Neural cell (in vitro differentiated cells): Measurements from ENCODE around the gene KRT16. TPM values are rescaled to one million over a fixed set of nuclear protein-coding genes. Genes with fewer than 3 reads are reported as not detected.

Experiments used
- H2AFZ ChIP-seq: fragments of 200-600, 300-800 bp; sonication (generic), shearing (Covaris generic); 2 replicates; pipeline ENCODE4 v1.6.0; 2014; ENCODE audit warnings: low read depth, mild to moderate bottlenecking, antibody characterized with exemption, low read length, moderate library complexity
- H3F3A ChIP-seq: fragments of 200-600 bp; shearing (Covaris generic); 2 replicates; pipeline ENCODE4 v1.6.1; 2016; ENCODE audit warnings: mild to moderate bottlenecking, moderate library complexity, mixed read lengths, antibody characterized with exemption, low read length; ENCODE audit not compliant: insufficient read depth, poor library complexity, severe bottlenecking
- H3K27ac ChIP-seq: fragments of 200-600, 300-800 bp; sonication (generic), shearing (Covaris generic); 2 replicates; pipeline ENCODE4 v1.5.1; 2014; ENCODE audit warnings: mild to moderate bottlenecking, low read length, moderate library complexity
- H3K27me3 ChIP-seq: fragments of 300-800, 200-600 bp; sonication (generic), shearing (Covaris generic); 2 replicates; pipeline ENCODE4 v1.6.0; 2014; ENCODE audit warnings: mild to moderate bottlenecking, low read depth, low read length, moderate library complexity; ENCODE audit not compliant: insufficient read depth
- H3K36me3 ChIP-seq: fragments of 300-800, 200-600 bp; sonication (generic), shearing (Covaris generic); 2 replicates; pipeline ENCODE4 v1.5.1; 2014; ENCODE audit warnings: mild to moderate bottlenecking, antibody characterized with exemption, low read length, moderate library complexity; ENCODE audit not compliant: insufficient read depth
- H3K4me2 ChIP-seq: fragments of 300-800, 200-600 bp; sonication (generic), shearing (Covaris generic); 2 replicates; pipeline ENCODE4 v1.6.0; 2014; ENCODE audit warnings: mild to moderate bottlenecking, low read length
- H3K4me3 ChIP-seq: fragments of 300-800, 200-600 bp; sonication (generic), shearing (Covaris generic); 2 replicates; pipeline ENCODE4 v1.5.1; 2014; ENCODE audit warnings: mild to moderate bottlenecking, low read length, moderate library complexity
- H3K79me2 ChIP-seq: fragments of 200-600 bp; shearing (Covaris generic); replicated peaks from 2 replicates; pipeline ENCODE4 v1.6.0; 2014; ENCODE audit warnings: mild to moderate bottlenecking, low read length, moderate library complexity; ENCODE audit not compliant: insufficient read depth
- H3K9ac ChIP-seq: fragments of 300-800, 200-600 bp; sonication (generic), shearing (Covaris generic); 2 replicates; pipeline ENCODE4 v1.6.1; 2016; ENCODE audit warnings: mild to moderate bottlenecking, low read length, mixed read lengths
- H3K9me2 ChIP-seq: fragments of 200-600 bp; shearing (Covaris generic); 2 replicates; pipeline ENCODE4 v1.6.1; 2016; ENCODE audit warnings: mild to moderate bottlenecking, low read length, mixed read lengths; ENCODE audit not compliant: insufficient read depth
- H3K9me3 ChIP-seq: fragments of 200-600, 300-800 bp; sonication (generic), shearing (Covaris generic); 2 replicates; pipeline ENCODE4 v1.6.1; 2016; ENCODE audit warnings: mild to moderate bottlenecking, mixed run types, low read length, moderate library complexity, mixed read lengths
- H4K20me1 ChIP-seq: fragments of 200-600 bp; shearing (Covaris generic); 2 replicates; pipeline ENCODE4 v1.6.1; 2016; ENCODE audit warnings: mild to moderate bottlenecking, mixed run types; ENCODE audit not compliant: insufficient read depth
- EP300 ChIP-seq: fragments of 450-650 bp; conservative IDR thresholded peaks from 2 replicates; pipeline ENCODE4 v1.6.1; 2014; ENCODE audit warnings: antibody characterized with exemption, mild to moderate bottlenecking, moderate library complexity; ENCODE audit not compliant: poor library complexity, severe bottlenecking
- EZH2 ChIP-seq: fragments of 200-600, 300-800 bp; shearing (Covaris generic), sonication (generic); IDR thresholded peaks from 2 replicates; pipeline ENCODE4 v1.6.1; 2014; ENCODE audit warnings: antibody characterized with exemption, low read length, borderline replicate concordance, mild to moderate bottlenecking; ENCODE audit not compliant: insufficient read depth, poor library complexity, severe bottlenecking
- MXI1 ChIP-seq: fragments of 450-650 bp; conservative IDR thresholded peaks from 2 replicates; pipeline ENCODE4 v1.6.1; 2014; ENCODE audit warnings: antibody characterized with exemption, mild to moderate bottlenecking; ENCODE audit not compliant: poor library complexity, severe bottlenecking
- POLR2AphosphoS5 ChIP-seq: IDR thresholded peaks from 2 replicates; pipeline ENCODE4 v1.6.1; 2012
- RAD21 ChIP-seq: fragments of 450-650 bp; conservative IDR thresholded peaks from 2 replicates; pipeline ENCODE4 v1.6.1; 2014; ENCODE audit warnings: antibody characterized with exemption, mild to moderate bottlenecking, moderate library complexity
- SMC3 ChIP-seq: fragments of 450-650 bp; conservative IDR thresholded peaks from 2 replicates; pipeline ENCODE4 v1.6.1; 2014; ENCODE audit warnings: antibody characterized with exemption, mild to moderate bottlenecking, moderate library complexity; ENCODE audit not compliant: poor library complexity
- TAF1 ChIP-seq: IDR thresholded peaks from 2 replicates; pipeline ENCODE4 v1.6.1; 2012; ENCODE audit warnings: low read depth
- polyA plus RNA-seq: library from polyadenylated mRNA; depleted of rRNA; stranded (reverse); fragments of >200 nt; gene quantifications from 2 replicates; pipeline ENCODE4 v1.2.3, GENCODE V29; 2014
- TF ChIP-seq, protein P1 (sequence below): fragments of 450-650 bp; IDR thresholded peaks from 2 replicates; pipeline ENCODE4 v1.5.1; 2014; ENCODE audit warnings: antibody characterized with exemption, mild to moderate bottlenecking, moderate library complexity; ENCODE audit not compliant: poor library complexity, severe bottlenecking
- TF ChIP-seq, protein P2 (sequence below): IDR thresholded peaks from 2 replicates; pipeline ENCODE4 v1.6.1; 2012; ENCODE audit warnings: borderline replicate concordance

KRT16 gene
- polyA plus RNA-seq, 1 donor from 2014 or later, result not detected

DNA sequence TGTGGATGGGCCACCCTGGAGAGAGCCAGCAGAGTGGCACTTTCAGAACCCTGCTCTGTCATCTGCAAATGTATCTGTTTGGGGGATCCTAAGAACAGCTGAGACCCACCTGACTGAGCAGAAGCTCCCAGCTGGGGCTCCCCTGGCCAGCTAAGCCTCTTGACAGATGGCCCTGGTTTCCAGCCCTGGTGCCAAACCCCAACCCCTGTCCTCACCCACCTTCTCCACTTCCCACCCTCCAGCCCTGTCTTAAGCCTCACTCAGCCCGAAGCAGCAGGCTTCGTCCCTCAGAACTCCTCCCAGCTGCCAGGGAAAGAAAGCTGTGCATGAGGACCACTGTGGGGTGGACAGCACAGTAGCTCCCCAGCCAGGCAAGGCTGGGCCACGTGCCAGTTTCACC lies 37.2 kb downstream of the KRT16 start:
- no peak overlapping the region for H3K27ac ChIP-seq
- H3K9me3 ChIP-seq, result no peaks in the 10 kb centered on the region
- no peaks in the 10 kb centered on the region for H3K27me3 ChIP-seq
- TF ChIP-seq, protein P1, sequence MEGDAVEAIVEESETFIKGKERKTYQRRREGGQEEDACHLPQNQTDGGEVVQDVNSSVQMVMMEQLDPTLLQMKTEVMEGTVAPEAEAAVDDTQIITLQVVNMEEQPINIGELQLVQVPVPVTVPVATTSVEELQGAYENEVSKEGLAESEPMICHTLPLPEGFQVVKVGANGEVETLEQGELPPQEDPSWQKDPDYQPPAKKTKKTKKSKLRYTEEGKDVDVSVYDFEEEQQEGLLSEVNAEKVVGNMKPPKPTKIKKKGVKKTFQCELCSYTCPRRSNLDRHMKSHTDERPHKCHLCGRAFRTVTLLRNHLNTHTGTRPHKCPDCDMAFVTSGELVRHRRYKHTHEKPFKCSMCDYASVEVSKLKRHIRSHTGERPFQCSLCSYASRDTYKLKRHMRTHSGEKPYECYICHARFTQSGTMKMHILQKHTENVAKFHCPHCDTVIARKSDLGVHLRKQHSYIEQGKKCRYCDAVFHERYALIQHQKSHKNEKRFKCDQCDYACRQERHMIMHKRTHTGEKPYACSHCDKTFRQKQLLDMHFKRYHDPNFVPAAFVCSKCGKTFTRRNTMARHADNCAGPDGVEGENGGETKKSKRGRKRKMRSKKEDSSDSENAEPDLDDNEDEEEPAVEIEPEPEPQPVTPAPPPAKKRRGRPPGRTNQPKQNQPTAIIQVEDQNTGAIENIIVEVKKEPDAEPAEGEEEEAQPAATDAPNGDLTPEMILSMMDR, result no peak
- TF ChIP-seq EZH2 (no peak), SMC3 (no peak), POLR2AphosphoS5 (no peak), RAD21 (no peak), EP300 (no peak), TAF1 (no peak), MXI1 (no peak)
- TF ChIP-seq, protein P2, sequence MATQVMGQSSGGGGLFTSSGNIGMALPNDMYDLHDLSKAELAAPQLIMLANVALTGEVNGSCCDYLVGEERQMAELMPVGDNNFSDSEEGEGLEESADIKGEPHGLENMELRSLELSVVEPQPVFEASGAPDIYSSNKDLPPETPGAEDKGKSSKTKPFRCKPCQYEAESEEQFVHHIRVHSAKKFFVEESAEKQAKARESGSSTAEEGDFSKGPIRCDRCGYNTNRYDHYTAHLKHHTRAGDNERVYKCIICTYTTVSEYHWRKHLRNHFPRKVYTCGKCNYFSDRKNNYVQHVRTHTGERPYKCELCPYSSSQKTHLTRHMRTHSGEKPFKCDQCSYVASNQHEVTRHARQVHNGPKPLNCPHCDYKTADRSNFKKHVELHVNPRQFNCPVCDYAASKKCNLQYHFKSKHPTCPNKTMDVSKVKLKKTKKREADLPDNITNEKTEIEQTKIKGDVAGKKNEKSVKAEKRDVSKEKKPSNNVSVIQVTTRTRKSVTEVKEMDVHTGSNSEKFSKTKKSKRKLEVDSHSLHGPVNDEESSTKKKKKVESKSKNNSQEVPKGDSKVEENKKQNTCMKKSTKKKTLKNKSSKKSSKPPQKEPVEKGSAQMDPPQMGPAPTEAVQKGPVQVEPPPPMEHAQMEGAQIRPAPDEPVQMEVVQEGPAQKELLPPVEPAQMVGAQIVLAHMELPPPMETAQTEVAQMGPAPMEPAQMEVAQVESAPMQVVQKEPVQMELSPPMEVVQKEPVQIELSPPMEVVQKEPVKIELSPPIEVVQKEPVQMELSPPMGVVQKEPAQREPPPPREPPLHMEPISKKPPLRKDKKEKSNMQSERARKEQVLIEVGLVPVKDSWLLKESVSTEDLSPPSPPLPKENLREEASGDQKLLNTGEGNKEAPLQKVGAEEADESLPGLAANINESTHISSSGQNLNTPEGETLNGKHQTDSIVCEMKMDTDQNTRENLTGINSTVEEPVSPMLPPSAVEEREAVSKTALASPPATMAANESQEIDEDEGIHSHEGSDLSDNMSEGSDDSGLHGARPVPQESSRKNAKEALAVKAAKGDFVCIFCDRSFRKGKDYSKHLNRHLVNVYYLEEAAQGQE, result no peak
- H3K79me2 ChIP-seq, result no peaks in the 10 kb centered on the region
- no peak overlapping the region for H2AFZ ChIP-seq
- H4K20me1 ChIP-seq, result no peaks in the 10 kb centered on the region
- no peaks in the 10 kb centered on the region for H3K36me3 ChIP-seq
- H3K4me2 ChIP-seq, result no peak overlapping the region
- no peak overlapping the region for H3K4me3 ChIP-seq
- no peaks in the 10 kb centered on the region for H3F3A ChIP-seq
- no peaks in the 10 kb centered on the region for H3K9me2 ChIP-seq
- no peak overlapping the region for H3K9ac ChIP-seq

DNA sequence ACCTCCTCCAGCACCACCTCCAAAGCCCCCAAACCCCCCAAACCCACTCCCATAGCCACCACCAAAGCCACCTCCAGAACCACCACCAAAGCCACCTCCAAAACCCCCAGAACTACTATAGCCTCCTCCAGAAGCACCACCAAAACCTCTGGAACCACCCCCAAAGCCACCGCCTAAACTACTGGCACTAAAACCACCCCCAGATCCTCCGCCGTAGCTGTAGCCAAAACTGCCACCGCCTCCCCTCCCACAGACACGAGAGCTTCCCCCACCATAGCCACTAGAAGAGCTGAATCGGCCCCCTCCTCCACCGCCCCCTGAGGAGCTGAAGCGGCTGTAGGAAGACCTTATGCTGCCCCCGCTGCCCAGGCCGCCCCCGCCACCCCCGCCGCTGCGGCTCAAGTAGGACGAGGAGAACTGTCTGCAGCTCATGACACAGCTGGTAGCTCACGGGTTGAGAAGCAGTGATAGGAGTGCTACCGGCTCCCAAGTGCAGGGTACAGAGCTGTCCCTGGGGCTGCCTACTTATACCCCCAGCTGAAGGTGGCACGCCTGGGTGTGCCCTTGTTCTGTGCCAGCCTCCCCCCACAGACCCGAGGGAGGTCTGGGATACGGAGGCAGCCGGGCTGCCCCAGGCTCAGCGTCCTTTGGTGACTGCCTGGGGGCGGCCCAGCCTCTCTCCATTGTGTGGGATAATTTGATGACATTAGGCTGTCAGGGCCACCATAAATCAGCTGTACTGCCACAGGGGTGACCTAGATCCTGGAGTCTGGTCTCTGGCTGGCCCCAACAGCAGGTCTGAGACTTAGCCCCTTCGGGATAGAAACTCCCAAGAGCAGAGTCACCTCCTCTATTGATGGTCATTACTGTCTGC lies 40.8 kb downstream of the KRT16 start, which contains the start of gene KRT9:
KRT9 (minus strand) TSS at position 499 of the 874 bp plus-strand sequence; CDS start at position 432, 67 bp downstream.
- Histone ChIP-seq H3K9me3 (no peaks in the 10 kb centered on the region), H3K27ac (no peak within 1 kb of the TSS), H3K9me2 (no peaks in the 10 kb centered on the region), H3K79me2 (no peaks in the 10 kb centered on the region), H3K4me3 (no peak within 1 kb of the TSS), H3K27me3 (no peaks in the 10 kb centered on the region), H3K36me3 (no peaks in the 10 kb centered on the region), H2AFZ (no peak within 1 kb of the TSS), H3F3A (no peaks in the 10 kb centered on the region), H3K4me2 (no peak within 1 kb of the TSS), H4K20me1 (no peaks in the 10 kb centered on the region), H3K9ac (no peak within 1 kb of the TSS)
- TF ChIP-seq SMC3 (no peak), TAF1 (no peak), EZH2 (no peak), MXI1 (no peak), RAD21 (no peak), POLR2AphosphoS5 (no peak), EP300 (no peak)
- TF ChIP-seq, protein P2, result no peak
- TF ChIP-seq, protein P1, result no peak
